OCI-LY1 (cell line): ENCODE measurements around the gene CLDN20.

Experiments used
- H2AFZ ChIP-seq: fragments of 200-600 bp; sonication (generic), shearing (Covaris generic); 2 replicates; pipeline ENCODE4 v1.6.0; 2014; ENCODE audit warnings: antibody characterized with exemption, mild to moderate bottlenecking, low read length
- H3F3A ChIP-seq: fragments of 200-600 bp; sonication (generic), shearing (Covaris generic); 2 replicates; pipeline ENCODE4 v1.6.0; 2014; ENCODE audit warnings: mild to moderate bottlenecking, antibody characterized with exemption, low read length, moderate library complexity; ENCODE audit not compliant: insufficient read depth
- H3K27ac ChIP-seq: fragments of 200-600 bp; sonication (generic); 2 replicates; pipeline ENCODE4 v1.5.1; 2014; ENCODE audit warnings: low read length, mixed run types, mild to moderate bottlenecking, low read depth; ENCODE audit not compliant: poor library complexity, severe bottlenecking
- H3K27me3 ChIP-seq: fragments of 200-600 bp; sonication (generic); 2 replicates; pipeline ENCODE4 v1.6.0; 2014; ENCODE audit warnings: antibody characterized with exemption, mild to moderate bottlenecking, low read length, moderate library complexity; ENCODE audit not compliant: insufficient read depth
- H3K36me3 ChIP-seq: fragments of 200-600 bp; sonication (generic); 2 replicates; pipeline ENCODE4 v1.6.1; 2014; ENCODE audit warnings: mild to moderate bottlenecking, antibody characterized with exemption, low read length, moderate library complexity, mixed read lengths; ENCODE audit not compliant: insufficient read depth
- H3K4me1 ChIP-seq: fragments of 200-600 bp; sonication (generic); 2 replicates; pipeline ENCODE4 v1.5.1; 2014; ENCODE audit warnings: mild to moderate bottlenecking, low read length, moderate library complexity; ENCODE audit not compliant: insufficient read depth, severe bottlenecking
- H3K4me2 ChIP-seq: fragments of 200-600 bp; sonication (generic), shearing (Covaris generic); 2 replicates; pipeline ENCODE4 v1.6.1; 2014; ENCODE audit warnings: low read length
- H3K4me3 ChIP-seq: fragments of 200-600 bp; sonication (generic); 2 replicates; pipeline ENCODE4 v1.5.1; 2014; ENCODE audit warnings: low read length, low read depth, mild to moderate bottlenecking, mixed read lengths; ENCODE audit not compliant: poor library complexity, severe bottlenecking
- H3K79me2 ChIP-seq: fragments of 200-600 bp; shearing (Covaris generic); 2 replicates; pipeline ENCODE4 v1.6.1; 2016; ENCODE audit warnings: mixed run types, low read length, mixed read lengths; ENCODE audit not compliant: insufficient read depth
- H3K9ac ChIP-seq: fragments of 200-600 bp; sonication (generic), shearing (Covaris generic); 2 replicates; pipeline ENCODE4 v1.6.1; 2014; ENCODE audit warnings: mild to moderate bottlenecking, low read length, mixed read lengths
- H3K9me2 ChIP-seq: fragments of 200-600 bp; sonication (generic), shearing (Covaris generic); 2 replicates; pipeline ENCODE4 v1.6.1; 2014; ENCODE audit warnings: low read depth, mild to moderate bottlenecking, low read length, mixed read lengths
- H3K9me3 ChIP-seq: fragments of 200-600 bp; shearing (Covaris generic); 2 replicates; pipeline ENCODE4 v1.6.1; 2014; ENCODE audit warnings: low read length, mixed read lengths
- H4K20me1 ChIP-seq: fragments of 200-600 bp; sonication (generic), shearing (Covaris generic); 2 replicates; pipeline ENCODE4 v1.6.0; 2016; ENCODE audit warnings: mild to moderate bottlenecking, low read length; ENCODE audit not compliant: insufficient read depth
- EZH2 ChIP-seq: fragments of 200-600 bp; sonication (generic), shearing (Covaris generic); IDR thresholded peaks from 2 replicates; pipeline ENCODE4 v1.8.0; 2017; ENCODE audit warnings: borderline replicate concordance, mixed run types, mild to moderate bottlenecking, antibody characterized with exemption, low read length, moderate library complexity, mixed read lengths
- TF ChIP-seq, protein P1 (sequence below): fragments of 200-600 bp; sonication (generic), shearing (Covaris generic); IDR thresholded peaks from 2 replicates; pipeline ENCODE4 v1.5.1; 2017; ENCODE audit warnings: mild to moderate bottlenecking, antibody characterized with exemption, low read length, moderate library complexity, mixed read lengths

The CLDN20 gene

DNA sequence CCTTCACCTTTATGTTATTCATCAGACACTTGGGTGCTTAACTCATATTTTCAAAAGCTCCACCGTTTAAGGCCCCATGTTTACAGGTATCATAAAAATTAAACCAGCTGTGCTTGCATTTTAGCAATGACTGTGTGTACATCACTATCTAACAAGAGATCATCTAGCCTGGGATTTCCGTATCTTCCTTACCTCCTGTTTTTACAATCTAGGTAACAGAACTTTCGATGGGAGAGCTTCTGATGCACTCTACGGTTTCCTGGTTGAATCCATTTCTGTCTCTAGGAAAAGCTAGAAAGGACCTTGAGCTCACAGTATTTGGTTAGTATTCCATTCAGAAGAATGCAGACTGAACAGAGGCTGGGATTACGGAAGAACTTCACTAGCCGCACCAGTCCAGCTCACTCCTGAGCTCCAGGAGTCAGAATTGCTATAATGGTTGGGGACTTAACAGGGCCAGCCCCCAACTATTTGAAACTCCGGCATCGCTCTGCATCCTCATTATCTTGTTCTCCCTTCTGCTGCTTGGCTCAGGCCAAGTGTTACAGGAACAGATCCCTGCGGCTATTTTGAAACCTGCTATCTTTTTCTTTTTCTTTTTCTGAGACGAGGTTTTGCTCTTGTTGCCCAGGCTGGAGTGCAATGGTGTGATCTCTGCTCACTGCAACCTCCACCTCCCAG, 13.0 kb upstream of the CLDN20 start:
- Histone ChIP-seq H4K20me1 (no peaks in the 10 kb centered on the region), H3K4me3 (no peak overlapping the region), H3K27ac (no peak overlapping the region), H3K9ac (no peak overlapping the region), H3K4me1 (no peaks in the 10 kb centered on the region), H3K4me2 (no peak overlapping the region), H3K79me2 (no peaks in the 10 kb centered on the region), H3F3A (no peaks in the 10 kb centered on the region), H3K36me3 (peaks cover 52% of the 10 kb centered on the region), H3K9me2 (no peaks in the 10 kb centered on the region), H3K27me3 (no peaks in the 10 kb centered on the region), H3K9me3 (no peaks in the 10 kb centered on the region), H2AFZ (no peak overlapping the region)
- TF ChIP-seq, protein P1, sequence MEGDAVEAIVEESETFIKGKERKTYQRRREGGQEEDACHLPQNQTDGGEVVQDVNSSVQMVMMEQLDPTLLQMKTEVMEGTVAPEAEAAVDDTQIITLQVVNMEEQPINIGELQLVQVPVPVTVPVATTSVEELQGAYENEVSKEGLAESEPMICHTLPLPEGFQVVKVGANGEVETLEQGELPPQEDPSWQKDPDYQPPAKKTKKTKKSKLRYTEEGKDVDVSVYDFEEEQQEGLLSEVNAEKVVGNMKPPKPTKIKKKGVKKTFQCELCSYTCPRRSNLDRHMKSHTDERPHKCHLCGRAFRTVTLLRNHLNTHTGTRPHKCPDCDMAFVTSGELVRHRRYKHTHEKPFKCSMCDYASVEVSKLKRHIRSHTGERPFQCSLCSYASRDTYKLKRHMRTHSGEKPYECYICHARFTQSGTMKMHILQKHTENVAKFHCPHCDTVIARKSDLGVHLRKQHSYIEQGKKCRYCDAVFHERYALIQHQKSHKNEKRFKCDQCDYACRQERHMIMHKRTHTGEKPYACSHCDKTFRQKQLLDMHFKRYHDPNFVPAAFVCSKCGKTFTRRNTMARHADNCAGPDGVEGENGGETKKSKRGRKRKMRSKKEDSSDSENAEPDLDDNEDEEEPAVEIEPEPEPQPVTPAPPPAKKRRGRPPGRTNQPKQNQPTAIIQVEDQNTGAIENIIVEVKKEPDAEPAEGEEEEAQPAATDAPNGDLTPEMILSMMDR: no peak
- TF ChIP-seq EZH2: no peak

DNA sequence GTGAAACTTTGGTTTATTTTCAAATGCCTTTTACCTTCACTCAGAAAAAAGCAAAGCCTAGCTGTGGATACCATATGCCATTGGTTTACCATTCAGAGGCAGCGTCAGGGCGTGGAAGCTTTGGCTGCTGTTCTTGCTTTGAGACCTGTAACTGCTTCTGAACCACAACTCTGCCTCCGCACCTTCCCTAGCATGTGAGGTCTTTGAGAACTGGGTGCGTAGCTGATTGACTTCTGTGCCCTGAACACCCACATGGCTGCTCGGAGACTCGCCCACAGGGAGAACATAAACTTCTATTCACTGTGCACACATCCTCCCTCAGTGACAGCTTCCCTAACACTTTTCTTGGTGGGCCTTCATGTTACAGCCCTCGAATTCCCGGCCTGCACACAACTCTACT, 11.2 kb upstream of the CLDN20 start:
- H3K4me2 ChIP-seq: no peak overlapping the region
- H2AFZ ChIP-seq: no peak overlapping the region
- TF ChIP-seq, protein P1: no peak
- no peak for TF ChIP-seq EZH2
- H4K20me1 ChIP-seq: no peaks in the 10 kb centered on the region
- peaks cover 69% of the 10 kb centered on the region for H3K36me3 ChIP-seq
- H3K4me1 ChIP-seq: no peaks in the 10 kb centered on the region
- no peaks in the 10 kb centered on the region for H3F3A ChIP-seq
- H3K9me3 ChIP-seq: no peaks in the 10 kb centered on the region
- H3K27ac ChIP-seq: no peak overlapping the region
- H3K9me2 ChIP-seq: no peaks in the 10 kb centered on the region
- H3K27me3 ChIP-seq: no peaks in the 10 kb centered on the region
- no peaks in the 10 kb centered on the region for H3K79me2 ChIP-seq
- H3K4me3 ChIP-seq: no peak overlapping the region
- H3K9ac ChIP-seq: no peak overlapping the region

DNA sequence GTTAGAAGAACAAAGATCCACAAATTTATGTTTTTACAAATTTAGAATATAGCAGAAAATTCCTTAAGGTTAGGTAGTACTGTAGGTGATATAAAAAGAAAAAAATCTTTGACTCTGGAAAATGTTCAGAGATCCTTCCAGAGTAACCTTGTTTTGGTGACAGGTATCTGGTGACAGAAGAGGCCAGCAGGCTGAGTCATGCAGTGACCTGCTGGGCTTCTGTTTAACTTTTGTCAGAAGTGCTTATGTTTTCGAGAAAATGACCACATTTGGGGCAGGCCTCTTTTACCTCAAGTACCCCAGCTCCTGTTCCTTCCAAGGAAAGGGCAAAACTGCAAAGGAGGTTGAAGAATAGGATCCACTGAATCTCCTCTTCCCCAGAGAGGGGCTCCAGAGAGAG, 10.5 kb upstream of the CLDN20 start:
- H3K27ac ChIP-seq: no peak overlapping the region

More for the DNA sequence above, 10.5 kb upstream of the CLDN20 start:
- Histone ChIP-seq H3K79me2 (no peaks in the 10 kb centered on the region), H3K4me1 (no peaks in the 10 kb centered on the region), H3K36me3 (peaks cover 77% of the 10 kb centered on the region), H3K27me3 (no peaks in the 10 kb centered on the region), H3K9ac (no peak overlapping the region), H3K4me3 (no peak overlapping the region), H3K9me2 (no peaks in the 10 kb centered on the region), H3K9me3 (no peaks in the 10 kb centered on the region), H3F3A (no peaks in the 10 kb centered on the region), H4K20me1 (no peaks in the 10 kb centered on the region), H3K4me2 (no peak overlapping the region), H2AFZ (no peak overlapping the region)
- no peak for TF ChIP-seq EZH2
- TF ChIP-seq, protein P1: no peak
